Left renal cortex interstitium (tissue), 4 donors: ENCODE measurements around the gene TACSTD2. TPM values are rescaled to one million over a fixed set of nuclear protein-coding genes. Genes with fewer than 3 reads are reported as not detected.
"Not testable (repeated sequence)": the region's sequence is repeated elsewhere in the genome, so short reads cannot be mapped to it uniquely, and the experiment has no call there.

Source experiments
- DNase-seq, 4 donors: peaks; one replicate each; pipeline ENCODE4 v3.0.0-alpha.2; 2013; ENCODE audit warnings: low read depth in 4 of 4, low spot score in 2 of 4, missing footprints in 1 of 4
- polyA plus RNA-seq, 4 donors: library from polyadenylated mRNA; unstranded; fragments of 120-200 nt; gene quantifications; one replicate each; pipeline ENCODE4 v1.2.1, GENCODE V29; 2013; ENCODE audit not compliant: insufficient read length in 4 of 4

Gene TACSTD2
- polyA plus RNA-seq, 4 donors, result 27.4 to 53.8 (median 40.4) TPM

GRCh38 chr1:58588396-58588795, 11.3 kb upstream of the TACSTD2 start:
- no peak for DNase-seq

- no peak for DNase-seq
These were observed 10.6 kb upstream of the TACSTD2 start for GRCh38 chr1:58587667-58588066.

GRCh38 chr1:58586271-58586670, 9.2 kb upstream of the TACSTD2 start:
- no peak for DNase-seq

GRCh38 chr1:58585581-58586151, 8.6 kb upstream of the TACSTD2 start:
- DNase-seq, result no peak

GRCh38 chr1:58585166-58585565, 8.1 kb upstream of the TACSTD2 start:
- no peak for DNase-seq

- no peak for DNase-seq
These were observed 7.2 kb upstream of the TACSTD2 start for GRCh38 chr1:58584082-58584895.

- DNase-seq, result no peak
These were observed 6.4 kb upstream of the TACSTD2 start for GRCh38 chr1:58583496-58583895.

- not testable (repeated sequence) for DNase-seq
These were observed 5.1 kb upstream of the TACSTD2 start for GRCh38 chr1:58582143-58582542.

GRCh38 chr1:58581641-58582040, 4.6 kb upstream of the TACSTD2 start:
- no peak for DNase-seq

- no peak for DNase-seq
These were observed 3.1 kb upstream of the TACSTD2 start for GRCh38 chr1:58580186-58580585.

- no peak for DNase-seq
These were observed 590 bp upstream of the TACSTD2 start for GRCh38 chr1:58577654-58578030.

- no peak for DNase-seq
These were observed 726 bp downstream of the TACSTD2 start for GRCh38 chr1:58576325-58576726.

GRCh38 chr1:58575551-58576324, 1.3 kb downstream of the TACSTD2 start:
- no peak for DNase-seq

GRCh38 chr1:58574816-58575215, 2.2 kb downstream of the TACSTD2 start:
- DNase-seq, result no peak

- DNase-seq, result no peak
These were observed 3.1 kb downstream of the TACSTD2 start for GRCh38 chr1:58573705-58574591.

GRCh38 chr1:58573138-58573537, 3.9 kb downstream of the TACSTD2 start:
- no peak for DNase-seq

- DNase-seq, result no peak
These were observed 4.4 kb downstream of the TACSTD2 start for GRCh38 chr1:58572690-58573089.

GRCh38 chr1:58571616-58572015, 5.4 kb downstream of the TACSTD2 start:
- DNase-seq, result no peak

GRCh38 chr1:58570817-58571216, 6.2 kb downstream of the TACSTD2 start:
- DNase-seq, result no peak

- DNase-seq, result no peak
These were observed 7.0 kb downstream of the TACSTD2 start for GRCh38 chr1:58570094-58570493.

GRCh38 chr1:58568911-58569310, 8.1 kb downstream of the TACSTD2 start:
- no peak for DNase-seq
